A549 treated with CpdA at 1 μM for 4 hours (cell line): Measurements from ENCODE around the gene ARAF. TPM values are rescaled to one million over a fixed set of nuclear protein-coding genes. Genes with fewer than 3 reads are reported as not detected.

Source experiments
- total RNA-seq: library from RNA; stranded (reverse); fragments of 200-300 nt; extraction: Qiagen RNA extraction; gene quantifications from 5 replicates; pipeline ENCODE4 v1.2.3, GENCODE V29; 2022; ENCODE audit warnings: low read depth

ARAF gene
- total RNA-seq: 49.9 to 62.4 TPM (median 56.1 TPM) in 5 replicates

GRCh38 chrX:47560934-47561658 is at the start of gene ARAF:
Gene ARAF, plus strand, starts transcription at chrX:47561205. Its CDS starts 1,763 bp downstream, at chrX:47562968.

GRCh38 chrX:47581731-47582647 is 21.0 kb downstream of the ARAF start, which contains the start of gene TIMP1:
Gene TIMP1, plus strand, starts transcription at chrX:47582436. Its CDS starts 980 bp downstream, at chrX:47583416.

GRCh38 chrX:47619486-47620302 is 58.7 kb downstream of the ARAF start, which contains the start of gene SYN1:
Gene SYN1, minus strand, starts transcription at chrX:47619857. Its CDS starts 129 bp downstream, at chrX:47619728.

Other genes starting within 250 kb of the ARAF start
- 0.05 TPM in 1 of 5 replicates, not detected in the others for gene ZNF157, start 190.6 kb upstream of the ARAF start, total RNA-seq
- gene ZNF41, start 78.0 kb upstream of the ARAF start, total RNA-seq: 3.1 to 4.5 TPM (median 4.1 TPM) in 5 replicates
- 247 to 297 TPM (median 283 TPM) in 5 replicates for gene TIMP1, start 21.2 kb downstream of the ARAF start, total RNA-seq
- 0.08 to 0.50 TPM (median 0.30 TPM) in 5 replicates for gene SYN1, start 58.7 kb downstream of the ARAF start, total RNA-seq
- 0.34 to 0.93 TPM (median 0.59 TPM) in 5 replicates for gene CFP, start 68.7 kb downstream of the ARAF start, total RNA-seq
- 32.9 to 38.2 TPM (median 36.8 TPM) in 5 replicates for gene ELK1, start 89.4 kb downstream of the ARAF start, total RNA-seq
- 162 to 187 TPM (median 182 TPM) in 5 replicates for gene UXT, start 98.0 kb downstream of the ARAF start, total RNA-seq